NCI-H345 (cell line): ENCODE results near the gene PIGR.

Experiments
- DNase-seq: peaks from one replicate; lab custom pipeline; 2025; lab: John Stamatoyannopoulos, UW

The PIGR gene

GRCh38 chr1:206890125-206891060 is 55.9 kb downstream of the PIGR start:
- no peak for DNase-seq

- DNase-seq = no peak
Measured at GRCh38 chr1:206887701-206888100, 58.6 kb downstream of the PIGR start.

- DNase-seq = no peak
Measured at GRCh38 chr1:206886831-206887230, 59.4 kb downstream of the PIGR start.

- no peak for DNase-seq
Measured at GRCh38 chr1:206885341-206886060, 60.8 kb downstream of the PIGR start.

- DNase-seq = no peak
Measured at GRCh38 chr1:206883876-206884275, 62.4 kb downstream of the PIGR start.

- no peak for DNase-seq
Measured at GRCh38 chr1:206883160-206883559, 63.1 kb downstream of the PIGR start.

- DNase-seq = no peak
Measured at GRCh38 chr1:206882555-206882954, 63.7 kb downstream of the PIGR start.

GRCh38 chr1:206880314-206880713 is 66.0 kb downstream of the PIGR start:
- DNase-seq = no peak
